Activated CD4-positive, alpha-beta T cell treated with anti-CD3 and anti-CD28 coated beads, Interleukin-2, amount 50 U/mL, for 4 hours (primary cell): ENCODE results near the gene KRT72.

ENCODE experiments used
- DNase-seq, 2 experiments: peaks; one replicate each; pipeline ENCODE4 v3.0.0-alpha.2; 2020

Gene KRT72

GRCh38 chr12:52629281-52630007, 28.2 kb upstream of the KRT72 start:
- no peak for DNase-seq

- DNase-seq, result no peak
Observed at GRCh38 chr12:52628841-52629240, 27.6 kb upstream of the KRT72 start.

DNA sequence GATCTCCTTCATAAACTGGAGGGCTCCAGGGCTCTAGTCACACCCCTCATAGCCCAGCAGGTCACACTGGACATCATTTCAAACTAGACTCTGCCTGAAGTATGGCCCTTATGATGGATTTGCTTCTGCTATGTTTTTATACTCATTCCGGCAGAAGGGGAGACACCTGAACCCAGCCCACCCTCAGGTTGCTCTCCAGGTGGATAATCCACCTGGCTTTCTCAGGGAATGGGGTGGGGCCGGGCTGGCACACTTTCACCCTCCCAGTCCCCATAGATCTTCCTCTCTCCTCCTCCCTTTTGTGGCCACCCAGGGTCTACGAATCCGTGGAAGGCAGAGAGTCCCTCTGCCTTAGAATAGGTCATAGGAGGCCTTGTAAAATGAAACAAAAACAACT, 26.8 kb upstream of the KRT72 start:
- no peak for DNase-seq

DNA sequence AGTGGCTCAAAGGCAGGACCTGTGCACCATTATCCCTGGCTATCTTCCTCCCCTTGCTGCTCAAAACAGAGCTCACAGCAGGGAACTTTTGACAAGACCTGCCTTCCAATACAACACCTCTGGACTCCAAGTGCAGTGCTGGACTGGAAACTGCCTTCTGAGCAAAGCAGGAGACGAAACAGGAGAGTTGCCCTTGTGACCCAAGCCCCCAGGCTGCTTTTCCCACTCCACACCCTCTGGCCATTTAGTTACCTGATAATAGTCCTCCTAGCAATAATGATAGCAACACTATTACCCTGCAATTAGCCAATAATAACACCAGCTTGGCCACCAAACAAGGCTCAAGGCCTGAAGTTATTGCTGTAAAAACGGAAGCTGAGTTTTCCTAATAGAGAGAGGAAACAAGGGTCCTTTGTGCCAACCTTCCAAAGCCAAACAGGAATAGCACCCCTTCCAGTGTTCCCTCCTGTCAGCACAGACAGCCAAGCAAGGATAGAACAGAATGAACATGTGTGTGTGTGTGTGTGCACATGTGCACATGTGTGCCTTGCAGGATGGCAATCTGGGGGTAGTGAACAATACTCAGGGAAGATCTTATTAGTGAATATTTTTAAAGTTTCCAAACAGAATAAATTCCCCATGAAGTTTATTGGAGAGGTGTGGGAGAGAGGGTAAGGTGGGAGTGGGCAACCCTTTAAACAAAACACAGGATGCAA, 26.3 kb upstream of the KRT72 start:
- no peak for DNase-seq

- no peak for DNase-seq
Observed at GRCh38 chr12:52622349-52622748, 21.1 kb upstream of the KRT72 start.

DNA sequence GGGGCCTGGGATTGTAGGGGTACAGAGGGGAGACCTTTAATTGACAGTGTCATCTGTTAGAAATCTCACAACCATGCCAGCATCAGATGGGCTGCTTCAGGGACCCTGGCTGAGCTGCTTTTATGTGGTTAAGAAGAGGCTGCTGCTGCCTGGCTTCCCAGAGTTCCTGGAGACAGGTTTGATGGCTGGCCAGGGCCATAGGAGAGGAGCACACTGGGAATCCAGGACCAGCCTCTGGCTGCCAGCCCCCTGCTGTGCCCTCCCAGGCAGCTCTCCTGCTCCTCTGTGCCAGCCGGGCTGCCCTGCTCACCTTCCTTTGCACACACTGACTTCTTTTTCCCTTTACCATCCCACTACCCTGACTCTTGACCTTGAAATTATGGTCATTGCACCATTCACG, 17.6 kb upstream of the KRT72 start:
- no peak for DNase-seq

GRCh38 chr12:52618216-52618615, 17.0 kb upstream of the KRT72 start, which contains the start of gene KRT73:
Gene KRT73, minus strand, starts transcription at chr12:52618559. Its CDS starts 35 bp downstream, at chr12:52618524.
- no peak for DNase-seq

DNA sequence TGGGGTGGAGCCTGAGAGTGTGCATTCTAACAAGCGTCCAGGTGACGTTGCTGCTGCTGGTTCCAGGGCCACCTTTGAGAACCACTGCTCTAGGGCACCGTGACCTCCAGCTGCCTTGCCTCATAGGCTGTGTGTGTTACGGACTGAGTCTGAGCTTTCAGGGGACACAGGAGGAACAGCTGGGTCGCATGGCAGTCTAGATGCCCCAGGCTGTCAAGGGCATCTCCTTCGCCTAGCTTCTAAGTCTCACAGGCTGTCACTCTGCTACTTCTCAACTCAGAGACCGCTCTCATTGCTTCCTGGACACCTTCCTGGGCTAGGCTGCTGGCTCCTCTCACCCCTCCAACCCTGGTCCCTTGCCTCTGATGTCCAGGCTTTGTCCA, 16.1 kb upstream of the KRT72 start:
- DNase-seq, result no peak

DNA sequence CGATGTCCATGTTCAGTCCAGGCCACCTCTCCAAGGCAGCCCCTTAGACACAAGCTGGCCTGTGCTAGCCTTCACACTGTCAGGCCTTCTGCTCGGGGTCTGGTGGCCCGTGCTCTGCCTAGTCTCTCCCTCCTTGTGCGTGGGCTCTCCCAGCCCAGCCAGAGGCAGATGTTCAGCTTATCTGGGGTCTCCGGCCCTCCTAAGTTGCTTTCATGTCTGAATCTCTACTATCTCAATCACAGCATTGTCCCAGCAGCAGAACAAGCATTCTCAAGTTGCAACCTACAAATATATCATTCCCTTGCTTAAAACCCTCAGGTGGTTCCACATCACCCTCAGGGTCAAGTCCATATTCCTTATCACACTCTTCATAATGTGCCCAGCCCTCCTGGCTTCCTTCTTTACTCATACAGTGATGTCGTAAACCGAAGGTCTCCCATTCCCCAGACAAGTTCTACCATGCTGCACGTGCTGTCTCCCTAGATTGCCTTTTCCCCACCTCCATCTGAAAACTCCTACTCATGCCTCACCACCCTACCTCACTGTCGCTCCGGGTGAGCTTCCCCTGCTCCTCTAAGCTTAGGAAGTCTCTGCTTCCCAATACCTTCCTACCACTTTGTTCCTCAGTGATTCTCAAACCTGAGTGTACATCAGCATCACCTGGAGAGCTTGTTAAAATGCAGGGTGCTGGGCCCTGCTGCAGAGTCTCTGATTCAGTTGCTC, 15.6 kb upstream of the KRT72 start:
- no peak for DNase-seq

GRCh38 chr12:52615912-52616311, 14.6 kb upstream of the KRT72 start:
- no peak for DNase-seq

DNA sequence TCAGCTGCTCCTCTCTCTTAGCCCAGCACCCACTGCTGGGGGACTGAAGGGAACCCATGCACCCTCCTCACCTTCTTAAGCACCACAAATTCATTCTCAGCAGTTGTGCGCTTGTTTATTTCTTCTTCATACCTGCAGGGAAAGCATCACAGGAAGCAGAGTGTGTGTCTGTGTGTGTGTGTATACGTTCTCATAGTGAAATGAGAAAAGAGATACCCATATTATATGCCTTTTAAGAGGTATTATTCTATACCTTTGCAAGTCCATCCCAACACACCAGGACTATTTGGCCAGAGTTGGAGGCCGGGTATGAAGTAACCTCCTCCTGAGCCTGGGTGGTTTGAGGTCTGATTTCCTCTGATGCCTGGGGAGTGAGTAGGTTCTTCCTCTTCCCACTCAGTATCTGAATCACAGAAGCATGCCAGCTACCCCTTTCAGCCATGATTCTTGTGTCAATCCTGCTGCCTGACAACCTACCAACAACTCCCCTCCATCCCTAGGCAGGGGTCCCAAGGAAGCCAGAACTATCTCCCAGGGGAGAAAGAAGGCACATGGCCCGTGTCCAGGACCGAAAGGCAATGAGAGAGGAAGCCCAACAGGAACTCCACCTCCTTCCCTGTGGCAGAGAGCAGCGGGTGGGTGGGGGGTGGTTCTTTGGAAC, 14.1 kb upstream of the KRT72 start:
- peak in 1 of 2 experiments; percentile 17 for DNase-seq

GRCh38 chr12:52614381-52615207, 13.3 kb upstream of the KRT72 start:
- no peak for DNase-seq

GRCh38 chr12:52613384-52614030, 12.2 kb upstream of the KRT72 start:
- DNase-seq, result no peak

DNA sequence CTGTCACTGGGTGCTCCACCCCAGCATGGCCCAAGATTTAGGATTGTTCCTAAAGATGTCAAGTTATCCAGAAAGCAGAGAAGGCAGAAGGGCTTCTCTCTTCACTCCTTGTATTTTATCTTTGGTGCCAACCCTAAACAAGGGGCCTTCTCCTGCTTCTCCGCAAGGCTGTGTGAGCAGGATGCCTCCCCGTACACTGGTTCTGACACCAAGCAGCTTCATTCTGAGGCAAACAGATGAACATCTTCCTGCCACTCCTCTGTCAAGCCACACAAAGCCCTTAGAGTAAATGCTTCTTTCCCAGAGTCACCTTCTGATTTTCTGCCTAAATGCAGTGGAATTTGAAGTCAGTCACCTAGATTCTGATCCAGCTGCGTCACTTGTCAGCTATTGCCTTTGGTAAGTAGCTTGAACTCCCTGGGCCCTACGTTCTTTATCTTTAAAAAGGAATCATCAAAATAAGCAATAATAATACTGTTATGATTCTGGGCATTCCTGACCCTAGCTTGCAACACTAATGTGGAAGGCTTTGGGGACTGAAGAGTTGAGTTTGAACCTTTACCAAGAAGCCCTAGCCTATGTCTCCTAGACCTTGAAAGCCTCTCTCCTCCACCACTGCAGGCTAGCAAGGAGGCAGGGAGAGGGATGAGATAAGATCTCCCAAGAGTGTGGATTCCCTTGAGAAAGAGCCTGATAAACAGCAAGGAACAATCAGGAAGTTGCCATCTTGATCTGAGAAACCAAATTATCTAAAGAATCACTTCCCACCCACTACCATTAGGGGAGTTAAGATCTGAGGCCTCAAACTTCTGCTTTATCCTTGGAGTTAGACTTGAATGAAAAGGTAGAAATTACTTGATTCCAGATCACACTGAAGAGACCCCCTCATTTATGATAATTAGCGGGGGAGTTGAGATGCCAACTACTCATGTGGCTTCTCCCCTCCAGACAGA, 11.4 kb upstream of the KRT72 start:
- DNase-seq, result no peak

DNA sequence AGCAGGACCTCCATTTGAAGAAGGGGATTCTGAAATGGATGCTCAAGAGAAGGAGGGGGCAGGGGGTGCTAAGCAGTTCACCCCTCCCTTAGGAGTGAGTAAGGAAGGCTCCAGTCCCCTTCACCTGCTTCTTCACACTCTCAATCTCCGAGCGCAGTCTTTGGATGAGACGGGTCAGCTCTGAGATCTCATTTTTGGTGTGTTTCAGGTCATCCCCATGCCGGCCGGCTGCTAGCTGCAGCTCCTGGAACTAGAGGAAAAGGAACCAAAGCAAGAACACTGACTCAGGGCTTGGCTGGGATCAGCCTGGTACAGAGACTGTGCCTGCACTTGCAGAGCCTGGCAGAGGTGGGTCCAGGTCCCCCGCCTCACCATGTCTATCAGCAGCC, 9.8 kb upstream of the KRT72 start:
- DNase-seq, result no peak

GRCh38 chr12:52608826-52609630, 7.8 kb upstream of the KRT72 start:
- DNase-seq, result no peak

GRCh38 chr12:52608161-52608560, 6.9 kb upstream of the KRT72 start:
- no peak for DNase-seq

GRCh38 chr12:52607314-52607713, 6.1 kb upstream of the KRT72 start:
- no peak for DNase-seq

DNA sequence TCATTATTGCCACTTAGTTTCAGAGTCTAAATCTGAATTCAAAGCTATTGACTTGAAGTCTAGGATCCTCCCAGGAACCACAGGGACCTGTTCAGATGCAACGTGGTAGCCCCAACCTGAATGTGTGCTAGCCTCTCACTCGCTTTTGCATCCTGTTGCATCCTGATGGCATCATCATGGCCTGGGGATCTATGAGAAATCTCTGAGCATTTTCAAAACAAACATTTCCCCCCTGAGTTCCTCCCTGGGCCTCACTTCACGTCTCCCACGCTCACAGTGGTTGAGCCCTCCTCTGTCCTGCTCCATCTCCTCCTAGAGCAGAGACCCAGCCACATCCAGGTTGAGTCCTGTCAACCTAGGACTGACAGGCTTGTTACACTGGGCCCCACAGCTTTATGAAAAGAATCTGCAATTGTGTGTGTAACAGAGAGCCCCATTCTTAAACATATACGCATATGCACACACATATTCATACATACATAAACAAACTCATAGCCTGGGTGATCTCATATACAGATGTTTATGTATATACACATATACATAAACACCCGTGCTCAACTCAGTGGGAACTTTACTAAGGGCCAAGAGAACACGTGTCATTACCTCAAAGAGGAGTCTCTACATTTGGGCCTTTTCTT, 5.4 kb upstream of the KRT72 start:
- no peak for DNase-seq
